ENCODE results near the gene GNAO1.

GNAO1 gene

DNA sequence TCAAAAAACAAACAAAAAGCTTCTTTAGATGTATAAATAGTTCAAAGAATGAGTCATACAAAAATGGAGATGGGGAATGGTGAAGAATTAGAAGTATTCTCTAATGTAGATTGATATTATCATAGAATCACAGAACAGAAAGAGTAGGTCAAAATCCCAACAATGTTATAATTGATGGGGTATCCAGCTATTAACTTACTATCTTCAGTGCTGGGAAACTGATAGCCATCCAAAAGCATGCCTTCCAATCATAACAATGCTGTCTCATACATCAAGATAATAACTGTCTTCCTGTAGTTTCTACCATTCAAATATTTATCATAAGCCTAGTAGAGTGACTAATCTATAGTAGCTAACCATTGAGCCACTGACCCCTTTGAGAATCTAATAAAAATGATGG lies 26.7 kb upstream of the GNAO1 start:
- TF ChIP-seq, protein P1, sequence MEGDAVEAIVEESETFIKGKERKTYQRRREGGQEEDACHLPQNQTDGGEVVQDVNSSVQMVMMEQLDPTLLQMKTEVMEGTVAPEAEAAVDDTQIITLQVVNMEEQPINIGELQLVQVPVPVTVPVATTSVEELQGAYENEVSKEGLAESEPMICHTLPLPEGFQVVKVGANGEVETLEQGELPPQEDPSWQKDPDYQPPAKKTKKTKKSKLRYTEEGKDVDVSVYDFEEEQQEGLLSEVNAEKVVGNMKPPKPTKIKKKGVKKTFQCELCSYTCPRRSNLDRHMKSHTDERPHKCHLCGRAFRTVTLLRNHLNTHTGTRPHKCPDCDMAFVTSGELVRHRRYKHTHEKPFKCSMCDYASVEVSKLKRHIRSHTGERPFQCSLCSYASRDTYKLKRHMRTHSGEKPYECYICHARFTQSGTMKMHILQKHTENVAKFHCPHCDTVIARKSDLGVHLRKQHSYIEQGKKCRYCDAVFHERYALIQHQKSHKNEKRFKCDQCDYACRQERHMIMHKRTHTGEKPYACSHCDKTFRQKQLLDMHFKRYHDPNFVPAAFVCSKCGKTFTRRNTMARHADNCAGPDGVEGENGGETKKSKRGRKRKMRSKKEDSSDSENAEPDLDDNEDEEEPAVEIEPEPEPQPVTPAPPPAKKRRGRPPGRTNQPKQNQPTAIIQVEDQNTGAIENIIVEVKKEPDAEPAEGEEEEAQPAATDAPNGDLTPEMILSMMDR (IDR thresholded peaks at IDR 0.05; ENCODE audit: low read depth, low read length), result no peak
- no peak overlapping the region for H3K4me3 ChIP-seq (ENCODE audit: low read depth, low read length)

DNA sequence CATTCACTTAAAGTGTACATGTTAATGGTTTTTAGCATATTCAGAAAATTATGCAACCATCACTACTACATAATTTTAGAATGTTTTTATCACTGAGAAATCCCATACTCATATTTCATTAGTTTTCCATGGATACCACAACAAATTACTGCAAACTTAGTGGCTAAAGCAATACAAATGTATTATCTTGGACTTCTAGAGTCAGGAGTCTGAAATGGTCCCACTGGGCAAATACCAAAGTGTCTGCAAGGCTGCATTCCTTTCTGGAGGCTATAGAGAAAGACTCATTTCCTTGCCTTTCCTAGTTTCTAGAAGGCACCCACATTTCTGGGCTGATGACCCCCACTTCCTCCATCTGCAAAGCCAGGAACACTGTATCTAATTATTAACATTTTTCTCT lies 16.9 kb upstream of the GNAO1 start:
- TF ChIP-seq, protein P1 (IDR thresholded peaks at IDR 0.05; ENCODE audit: low read depth, low read length), result no peak
- no peak overlapping the region for H3K4me3 ChIP-seq (ENCODE audit: low read depth, low read length)

DNA sequence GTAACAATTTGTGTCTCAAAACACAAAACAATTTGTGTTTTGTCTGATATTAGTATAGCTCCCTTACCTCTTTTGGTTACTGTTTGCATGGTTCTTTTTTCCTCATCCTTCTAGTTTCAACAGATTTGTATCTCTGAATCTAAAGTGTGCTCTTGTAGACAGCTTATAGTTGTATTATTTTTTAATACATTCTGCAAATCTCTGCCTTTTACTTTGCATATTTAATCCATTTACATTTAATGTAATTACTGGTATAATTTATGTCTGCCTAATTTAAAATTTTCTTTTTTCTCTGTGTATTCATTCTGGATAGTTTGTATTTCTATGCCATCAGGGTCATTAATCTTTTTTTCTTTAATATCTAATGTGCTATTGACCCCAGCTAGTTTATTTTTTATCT lies 9.9 kb upstream of the GNAO1 start:
- no peak overlapping the region for H3K4me3 ChIP-seq (ENCODE audit: low read depth, low read length)
- TF ChIP-seq, protein P1 (IDR thresholded peaks at IDR 0.05; ENCODE audit: low read depth, low read length), result no peak

DNA sequence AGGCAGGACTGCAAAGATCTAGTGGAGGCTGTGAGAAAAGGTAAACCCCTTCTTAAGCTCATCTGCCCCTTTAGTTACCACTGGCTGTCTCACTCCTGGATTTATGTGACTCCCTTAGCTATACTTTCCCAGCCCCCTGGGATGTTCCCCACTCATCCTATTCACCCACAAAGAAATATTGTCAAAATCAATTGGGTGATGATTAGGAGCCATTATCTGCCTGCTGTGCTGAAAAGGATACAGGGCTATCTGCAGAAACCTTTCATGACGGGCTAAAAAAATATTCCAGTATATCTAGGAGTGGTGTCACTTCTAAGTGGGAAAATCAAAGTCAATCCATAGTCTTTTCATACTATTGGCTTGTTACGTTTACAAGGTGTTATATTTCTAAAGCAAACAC lies 8.0 kb upstream of the GNAO1 start:
- no peak overlapping the region for H3K4me3 ChIP-seq (ENCODE audit: low read depth, low read length)
- TF ChIP-seq, protein P1 (IDR thresholded peaks at IDR 0.05; ENCODE audit: low read depth, low read length), result no peak

DNA sequence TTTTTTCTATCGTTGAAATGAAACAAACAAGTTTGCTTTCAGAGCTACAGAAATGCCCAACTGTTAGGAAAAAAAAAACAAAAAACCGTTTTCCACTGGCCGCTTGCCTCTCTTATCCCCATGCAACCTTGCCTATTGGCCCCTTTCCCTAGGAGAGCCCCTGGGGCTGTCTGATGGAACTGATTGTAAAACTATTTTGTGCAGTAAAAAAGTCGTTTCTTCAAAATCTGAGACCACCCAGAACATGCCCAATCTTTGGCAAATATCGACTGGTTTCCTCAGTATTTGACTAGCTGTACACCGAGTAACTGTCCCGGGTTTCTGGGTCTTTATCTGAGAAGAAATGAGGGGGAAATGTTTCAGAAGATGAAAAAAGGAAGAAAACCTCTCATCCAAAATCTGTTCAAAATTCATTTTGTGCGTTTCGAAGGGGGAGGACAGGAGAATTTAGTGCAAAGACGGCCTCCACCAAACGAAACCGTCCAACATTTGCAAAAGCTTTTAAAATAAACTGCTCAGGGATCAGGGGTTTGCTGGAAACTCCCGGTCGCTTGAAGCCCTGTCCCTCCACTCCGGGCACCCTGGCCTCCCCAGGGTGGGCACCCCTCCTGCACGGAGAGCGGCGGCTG lies 1.1 kb upstream of the GNAO1 start:
- TF ChIP-seq, protein P1 (IDR thresholded peaks at IDR 0.05; ENCODE audit: low read depth, low read length), result no peak
- peak overlapping the region; percentile 40 for H3K4me3 ChIP-seq (ENCODE audit: low read depth, low read length)

DNA sequence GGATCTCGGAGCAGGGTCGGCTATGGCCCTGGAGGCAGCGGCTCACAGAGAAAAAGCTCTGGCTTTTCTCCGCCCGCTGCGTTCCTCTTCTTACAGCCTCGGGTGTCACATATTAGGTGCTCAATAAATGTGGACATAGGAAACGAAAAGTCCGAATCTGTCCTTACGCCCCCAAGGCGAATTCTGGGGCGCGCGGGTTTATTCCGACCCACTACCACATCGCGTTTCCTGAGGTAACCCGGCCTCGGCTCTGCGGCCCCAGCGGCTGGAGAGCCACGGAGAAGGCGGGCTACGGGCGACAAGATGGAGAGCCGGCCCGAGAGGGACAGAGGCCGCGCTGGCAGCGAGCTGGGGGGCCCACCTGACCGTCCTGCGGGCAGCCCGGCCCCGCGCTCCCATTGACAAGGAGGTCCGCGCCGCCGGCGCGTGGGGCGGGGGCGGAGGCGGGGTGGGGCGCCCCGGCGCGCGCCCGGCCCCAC lies 573 bp upstream of the GNAO1 start:
- TF ChIP-seq, protein P1 (IDR thresholded peaks at IDR 0.05; ENCODE audit: low read depth, low read length), result no peak
- peak overlapping the region; percentile 40 for H3K4me3 ChIP-seq (ENCODE audit: low read depth, low read length)

DNA sequence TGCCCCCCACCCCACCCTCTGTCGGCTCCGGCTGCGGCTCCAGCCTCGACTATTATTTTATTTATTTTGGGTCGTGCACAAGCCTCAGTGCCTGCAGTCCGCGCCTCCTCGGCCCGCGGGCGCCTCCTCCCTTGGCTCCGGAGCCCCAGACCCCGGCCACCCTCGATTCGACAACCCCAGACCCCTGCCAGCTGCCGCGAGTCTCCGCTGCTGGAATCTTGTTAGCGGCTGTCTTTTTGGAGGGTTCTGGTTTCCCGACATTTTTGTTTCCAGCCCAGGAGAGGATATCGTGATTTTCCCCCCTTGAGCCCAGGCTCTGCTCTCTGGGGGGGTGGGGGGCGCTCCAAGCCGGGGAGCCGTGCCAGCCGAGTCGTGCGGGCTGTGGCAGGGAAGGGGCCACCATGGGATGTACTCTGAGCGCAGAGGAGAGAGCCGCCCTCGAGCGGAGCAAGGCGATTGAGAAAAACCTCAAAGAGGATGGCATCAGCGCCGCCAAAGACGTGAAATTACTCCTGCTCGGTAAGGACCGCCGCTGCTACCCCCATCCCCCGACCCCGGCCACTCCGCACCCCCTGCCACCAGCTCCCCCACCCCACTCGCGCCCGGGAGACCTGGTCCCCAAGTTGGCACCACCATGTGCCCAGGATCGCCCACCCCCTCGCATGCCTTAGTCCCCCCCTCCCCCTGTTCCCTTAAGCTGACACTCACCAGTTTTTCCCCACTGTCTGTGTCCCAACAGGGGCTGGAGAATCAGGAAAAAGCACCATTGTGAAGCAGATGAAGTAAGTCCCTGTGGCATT lies 746 bp downstream of the GNAO1 start:
- peak overlapping the region; percentile 59 for H3K4me3 ChIP-seq (ENCODE audit: low read depth, low read length)
- TF ChIP-seq, protein P1 (IDR thresholded peaks at IDR 0.05; ENCODE audit: low read depth, low read length), result no peak
